Smooth muscle cell of trachea (primary cell): ENCODE measurements around the gene FAM131A. TPM values are rescaled to one million over a fixed set of nuclear protein-coding genes. Genes with fewer than 3 reads are reported as not detected.

Experiments
- total RNA-seq: library from RNA; depleted of rRNA; stranded (reverse); fragments of >200 nt; gene quantifications from 2 replicates; pipeline ENCODE4 v1.2.1, GENCODE V29; 2014

Gene FAM131A, protein sequence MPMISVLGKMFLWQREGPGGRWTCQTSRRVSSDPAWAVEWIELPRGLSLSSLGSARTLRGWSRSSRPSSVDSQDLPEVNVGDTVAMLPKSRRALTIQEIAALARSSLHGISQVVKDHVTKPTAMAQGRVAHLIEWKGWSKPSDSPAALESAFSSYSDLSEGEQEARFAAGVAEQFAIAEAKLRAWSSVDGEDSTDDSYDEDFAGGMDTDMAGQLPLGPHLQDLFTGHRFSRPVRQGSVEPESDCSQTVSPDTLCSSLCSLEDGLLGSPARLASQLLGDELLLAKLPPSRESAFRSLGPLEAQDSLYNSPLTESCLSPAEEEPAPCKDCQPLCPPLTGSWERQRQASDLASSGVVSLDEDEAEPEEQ
- total RNA-seq, result 25.7 and 33.4 TPM in 2 replicates

DNA sequence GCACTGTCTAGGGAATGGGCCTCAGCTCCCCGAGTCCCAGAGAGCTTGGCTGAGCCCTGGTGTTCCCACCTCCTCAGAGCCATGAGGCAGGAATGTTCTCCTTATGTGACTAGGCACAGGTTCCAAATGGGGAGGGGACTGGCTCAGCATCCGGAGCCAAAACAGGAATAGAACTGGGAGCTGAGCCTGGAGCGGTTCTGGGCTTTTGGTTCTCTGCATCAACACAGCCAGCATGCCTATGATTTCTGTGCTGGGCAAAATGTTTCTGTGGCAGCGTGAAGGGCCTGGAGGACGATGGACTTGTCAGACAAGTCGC, at the start of gene FAM131A:
Gene FAM131A, plus strand, starts transcription at position 202 of the 316 bp plus-strand sequence. Its CDS starts 31 bp downstream, at position 233.

GRCh38 chr3:184298759-184299487, 38.5 kb upstream of the FAM131A start, which contains the start of gene PSMD2:
PSMD2 (plus strand) TSS chr3:184299241; CDS start chr3:184299267, 26 bp downstream.

GRCh38 chr3:184314363-184314699, 23.1 kb upstream of the FAM131A start, which contains the start of gene EIF4G1:
EIF4G1 (plus strand) TSS chr3:184314606; CDS start chr3:184315797, 1,191 bp downstream.

DNA sequence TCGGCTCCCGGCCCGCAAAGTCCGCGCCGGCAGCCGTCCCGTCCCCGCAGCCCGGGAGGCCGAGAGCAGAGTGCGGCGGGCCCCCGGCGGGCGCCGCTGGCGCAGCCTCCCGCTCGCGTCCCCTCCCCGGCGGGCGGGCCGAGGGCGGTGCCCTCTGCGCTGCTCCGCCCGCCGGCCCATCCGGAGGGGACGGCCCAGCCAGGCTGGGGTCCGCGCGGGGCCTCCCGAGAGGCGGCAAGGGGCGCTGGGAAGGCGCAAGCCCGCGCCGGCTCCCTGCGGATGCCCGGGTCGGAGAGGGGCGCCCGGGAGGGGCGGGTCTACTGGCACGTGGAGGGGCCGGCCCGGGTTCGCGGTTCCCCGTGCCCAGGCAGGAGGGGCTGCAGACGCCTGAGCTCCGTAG, 24.1 kb downstream of the FAM131A start, which contains the start of the genes CLCN2 and POLR2H:
Gene CLCN2, minus strand, starts transcription at position 74 of the 400 bp plus-strand sequence. CDS start 126 bp downstream, outside the sequence.
Gene POLR2H, plus strand, starts transcription at position 179 of the 400 bp plus-strand sequence. CDS start 1,783 bp downstream, outside the sequence.

GRCh38 chr3:184377882-184378445, 40.6 kb downstream of the FAM131A start, which contains the start of gene THPO:
THPO (minus strand) TSS chr3:184378207; CDS start chr3:184376259, 1,948 bp downstream.

DNA sequence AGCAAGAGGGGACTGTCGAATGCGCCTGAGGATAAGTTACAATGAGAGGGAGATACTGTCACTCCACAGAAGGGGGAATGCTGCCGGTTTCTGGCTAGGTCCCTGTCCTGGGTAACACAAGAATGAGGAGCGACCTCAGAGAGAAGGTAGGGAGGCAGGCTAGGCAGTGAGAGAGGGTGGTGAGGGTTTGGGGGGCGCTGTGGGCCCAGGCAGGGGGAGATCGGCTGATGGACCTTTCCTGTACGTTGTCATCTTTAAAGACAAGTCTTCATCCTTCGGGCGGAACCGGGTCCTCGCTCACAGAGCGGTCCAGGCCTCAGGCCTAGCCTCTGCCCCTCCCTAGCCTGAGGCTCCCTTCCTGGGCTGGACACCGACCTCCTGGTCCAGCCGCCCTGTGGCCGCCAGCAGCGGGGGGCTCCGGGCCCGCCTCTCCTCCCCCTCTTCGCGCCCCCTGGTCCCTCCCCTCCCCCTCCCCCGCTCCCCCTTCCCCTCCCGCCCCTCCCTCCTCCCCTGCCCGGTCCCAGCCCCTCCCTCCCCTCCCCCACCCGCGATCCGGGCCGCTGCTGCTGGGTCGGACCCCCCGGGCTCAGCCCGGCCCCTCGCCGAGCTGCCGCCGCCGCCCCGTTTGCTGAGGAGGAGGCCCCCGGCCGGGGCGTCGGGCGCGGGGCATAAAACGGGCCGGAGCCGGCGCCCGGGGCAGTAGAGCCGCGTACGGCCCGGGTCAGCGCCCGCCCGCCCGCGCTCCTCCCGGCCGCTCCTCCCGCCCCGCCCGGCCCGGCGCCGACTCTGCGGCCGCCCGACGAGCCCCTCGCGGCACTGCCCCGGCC, 42.2 kb downstream of the FAM131A start, which contains the start of gene CHRD:
Gene CHRD, plus strand, starts transcription at position 697 of the 827 bp plus-strand sequence. CDS start 265 bp downstream, outside the sequence.

Other genes with a start within 250 kb of the FAM131A start
- not detected in 2 replicates for gene HTR3E, start 240.5 kb upstream of the FAM131A start, total RNA-seq
- 25.0 and 32.1 TPM in 2 replicates for gene EIF2B5, start 202.2 kb upstream of the FAM131A start, total RNA-seq
- gene DVL3, start 182.2 kb upstream of the FAM131A start, total RNA-seq, result 29.1 and 53.8 TPM in 2 replicates
- gene AP2M1, start 162.7 kb upstream of the FAM131A start, total RNA-seq, result 374 and 506 TPM in 2 replicates
- gene ABCF3, start 151.4 kb upstream of the FAM131A start, total RNA-seq, result 47.3 and 89.0 TPM in 2 replicates
- not detected in 2 replicates for gene VWA5B2, start 108.0 kb upstream of the FAM131A start, total RNA-seq
- 24.0 and 25.3 TPM in 2 replicates for gene ALG3, start 88.6 kb upstream of the FAM131A start, total RNA-seq
- gene EEF1AKMT4, start 87.9 kb upstream of the FAM131A start, total RNA-seq, result 0.87 and 2.0 TPM in 2 replicates
- not detected in 2 replicates for gene CAMK2N2, start 76.0 kb upstream of the FAM131A start, total RNA-seq
- gene ECE2, start 61.6 kb upstream of the FAM131A start, total RNA-seq, result under 0.01 TPM in 1 of 2 replicates, not detected in the other
- gene PSMD2, start 38.4 kb upstream of the FAM131A start, total RNA-seq, result 403 and 574 TPM in 2 replicates
- 315 and 337 TPM in 2 replicates for gene EIF4G1, start 23.0 kb upstream of the FAM131A start, total RNA-seq
- 4.1 and 6.9 TPM in 2 replicates for gene CLCN2, start 24.0 kb downstream of the FAM131A start, total RNA-seq
- gene POLR2H, start 24.1 kb downstream of the FAM131A start, total RNA-seq, result 52.3 and 98.0 TPM in 2 replicates
- 0.15 and 0.83 TPM in 2 replicates for gene THPO, start 40.6 kb downstream of the FAM131A start, total RNA-seq
- 0.73 and 2.6 TPM in 2 replicates for gene CHRD, start 42.5 kb downstream of the FAM131A start, total RNA-seq
- gene EPHB3, start 224.2 kb downstream of the FAM131A start, total RNA-seq, result 12.4 and 18.0 TPM in 2 replicates